Colonic mucosa (tissue), 4 donors: ENCODE data around the gene FCRL4. TPM values are rescaled to one million over a fixed set of nuclear protein-coding genes. Genes with fewer than 3 reads are reported as not detected.

Experiments used
- DNase-seq: peaks from one replicate; pipeline ENCODE4 v3.0.0-alpha.2; 2020
- H3K27ac ChIP-seq: fragments of 200-600 bp; one replicate; pipeline ENCODE4 v1.8.0; 2021
- H3K27me3 ChIP-seq: fragments of 200-600 bp; one replicate; pipeline ENCODE4 v1.8.0; 2021
- H3K36me3 ChIP-seq: fragments of 200-600 bp; one replicate; pipeline ENCODE4 v1.8.0; 2021
- H3K4me1 ChIP-seq: fragments of 200-600 bp; one replicate; pipeline ENCODE4 v1.8.0; 2021; ENCODE audit warnings: mild to moderate bottlenecking
- H3K4me3 ChIP-seq: fragments of 200-600 bp; one replicate; pipeline ENCODE4 v1.8.0; 2021
- H3K9ac ChIP-seq, 2 donors: one replicate each; pipeline ENCODE4 v1.7.0; 2013; ENCODE audit warnings: control low read depth in 2 of 2, low read depth in 2 of 2, low read length in 2 of 2
- H3K9me3 ChIP-seq: fragments of 200-600 bp; one replicate; pipeline ENCODE4 v1.8.0; 2021
- intact Hi-C: fragments of 100-400 bp; cut with DNase I; formaldehyde crosslinking; loops from one replicate; pipeline ENCODE4 v1.14.1; 2022
- total RNA-seq, 2 donors: library from RNA; stranded (reverse); fragmentation: NEBNext Ultra II Directional in 1 of 2; extraction: Animal tissue kit (Norgen Biotek cat#: 25700) in 1 of 2; gene quantifications; one replicate each; pipeline ENCODE4 v1.2.1, GENCODE V29; 2021
- TF ChIP-seq, protein P1 (sequence below): fragments of 200-600 bp; IDR thresholded peaks from one replicate; pipeline ENCODE4 v1.8.0; 2022; ENCODE audit warnings: antibody characterized with exemption, mild to moderate bottlenecking
- donor health status: healthy.
- donor health status: DM: no; HTN: no; CAD: no.
- donor health status: DM: no; HTN: no; CAD: no.

FCRL4 gene
- total RNA-seq, 2 donors from 2014 or later, result not detected

GRCh38 chr1:157626099-157626498 lies 28.2 kb upstream of the FCRL4 start:
- Histone ChIP-seq H3K9me3 (no peaks in the 10 kb centered on the region), H3K36me3 (no peaks in the 10 kb centered on the region), H3K27ac (no peak overlapping the region), H3K4me3 (no peak overlapping the region), H3K4me1 (no peaks in the 10 kb centered on the region), H3K27me3 (no peaks in the 10 kb centered on the region), H3K9ac (no peak overlapping the region)
- TF ChIP-seq, protein P1, sequence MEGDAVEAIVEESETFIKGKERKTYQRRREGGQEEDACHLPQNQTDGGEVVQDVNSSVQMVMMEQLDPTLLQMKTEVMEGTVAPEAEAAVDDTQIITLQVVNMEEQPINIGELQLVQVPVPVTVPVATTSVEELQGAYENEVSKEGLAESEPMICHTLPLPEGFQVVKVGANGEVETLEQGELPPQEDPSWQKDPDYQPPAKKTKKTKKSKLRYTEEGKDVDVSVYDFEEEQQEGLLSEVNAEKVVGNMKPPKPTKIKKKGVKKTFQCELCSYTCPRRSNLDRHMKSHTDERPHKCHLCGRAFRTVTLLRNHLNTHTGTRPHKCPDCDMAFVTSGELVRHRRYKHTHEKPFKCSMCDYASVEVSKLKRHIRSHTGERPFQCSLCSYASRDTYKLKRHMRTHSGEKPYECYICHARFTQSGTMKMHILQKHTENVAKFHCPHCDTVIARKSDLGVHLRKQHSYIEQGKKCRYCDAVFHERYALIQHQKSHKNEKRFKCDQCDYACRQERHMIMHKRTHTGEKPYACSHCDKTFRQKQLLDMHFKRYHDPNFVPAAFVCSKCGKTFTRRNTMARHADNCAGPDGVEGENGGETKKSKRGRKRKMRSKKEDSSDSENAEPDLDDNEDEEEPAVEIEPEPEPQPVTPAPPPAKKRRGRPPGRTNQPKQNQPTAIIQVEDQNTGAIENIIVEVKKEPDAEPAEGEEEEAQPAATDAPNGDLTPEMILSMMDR, result peak; percentile 19
- DNase-seq, result peak; percentile 31
- intact Hi-C loops, result no loop called here

DNA sequence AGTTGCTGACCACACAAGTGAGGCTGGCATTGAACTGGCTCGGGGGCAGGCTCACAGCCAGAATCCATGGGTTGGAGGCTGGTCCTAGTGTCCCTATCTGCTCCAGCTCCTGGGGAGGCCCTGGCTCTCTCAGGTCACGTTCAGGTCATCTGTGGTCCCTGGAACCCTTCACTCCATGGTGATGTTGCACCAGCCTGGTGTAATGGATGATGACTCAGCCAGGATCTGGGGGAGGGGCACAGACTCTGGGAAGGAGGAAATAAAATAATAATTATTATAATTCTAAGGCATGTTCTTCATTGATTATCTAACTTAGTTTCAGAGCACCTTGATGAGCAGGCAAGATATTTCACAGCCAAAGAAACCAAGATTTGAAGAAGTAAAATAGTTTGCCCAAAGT lies 26.6 kb upstream of the FCRL4 start:
- no peak overlapping the region for H3K27ac ChIP-seq
- intact Hi-C loops, result no loop called here
- H3K36me3 ChIP-seq, result no peaks in the 10 kb centered on the region
- H3K9ac ChIP-seq, result no peak overlapping the region
- H3K27me3 ChIP-seq, result no peaks in the 10 kb centered on the region
- H3K4me3 ChIP-seq, result no peak overlapping the region
- H3K4me1 ChIP-seq, result no peaks in the 10 kb centered on the region
- TF ChIP-seq, protein P1, result no peak
- no peaks in the 10 kb centered on the region for H3K9me3 ChIP-seq
- no peak for DNase-seq

GRCh38 chr1:157622471-157622870 lies 24.6 kb upstream of the FCRL4 start:
- H3K9ac ChIP-seq, result no peak overlapping the region
- no peaks in the 10 kb centered on the region for H3K4me1 ChIP-seq
- H3K27me3 ChIP-seq, result no peaks in the 10 kb centered on the region
- H3K4me3 ChIP-seq, result no peak overlapping the region
- no peak overlapping the region for H3K27ac ChIP-seq
- TF ChIP-seq, protein P1, result no peak
- intact Hi-C loops, result no loop called here
- H3K9me3 ChIP-seq, result no peaks in the 10 kb centered on the region
- DNase-seq, result no peak
- H3K36me3 ChIP-seq, result no peaks in the 10 kb centered on the region

DNA sequence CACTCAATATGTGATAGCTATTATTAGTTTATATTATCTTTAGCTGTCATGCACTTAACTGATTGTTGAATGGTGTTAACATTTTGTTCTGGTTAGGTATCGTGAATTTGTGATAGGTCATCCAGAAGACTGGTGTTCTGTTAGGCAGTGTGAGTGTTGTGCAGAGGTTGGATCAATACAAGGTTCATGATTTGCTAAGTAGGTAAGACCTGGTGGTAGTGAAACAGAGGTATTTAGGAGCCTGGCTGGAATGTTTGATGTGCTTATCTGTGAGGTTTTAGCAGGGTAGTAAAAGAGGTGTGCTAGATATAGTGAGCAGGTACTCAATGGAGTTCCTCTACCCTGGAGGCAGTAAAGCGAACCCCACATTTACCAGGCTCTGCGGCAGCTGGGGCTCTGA lies 20.3 kb upstream of the FCRL4 start:
- H3K9ac ChIP-seq, result no peak overlapping the region
- no peaks in the 10 kb centered on the region for H3K4me1 ChIP-seq
- no peaks in the 10 kb centered on the region for H3K27me3 ChIP-seq
- TF ChIP-seq, protein P1, result no peak
- H3K9me3 ChIP-seq, result no peaks in the 10 kb centered on the region
- intact Hi-C loops, result no loop called here
- H3K36me3 ChIP-seq, result no peaks in the 10 kb centered on the region
- no peak overlapping the region for H3K27ac ChIP-seq
- DNase-seq, result no peak
- H3K4me3 ChIP-seq, result no peak overlapping the region

- TF ChIP-seq, protein P1, result no peak
These were observed 2.4 kb upstream of the FCRL4 start for GRCh38 chr1:157600236-157600635.

DNA sequence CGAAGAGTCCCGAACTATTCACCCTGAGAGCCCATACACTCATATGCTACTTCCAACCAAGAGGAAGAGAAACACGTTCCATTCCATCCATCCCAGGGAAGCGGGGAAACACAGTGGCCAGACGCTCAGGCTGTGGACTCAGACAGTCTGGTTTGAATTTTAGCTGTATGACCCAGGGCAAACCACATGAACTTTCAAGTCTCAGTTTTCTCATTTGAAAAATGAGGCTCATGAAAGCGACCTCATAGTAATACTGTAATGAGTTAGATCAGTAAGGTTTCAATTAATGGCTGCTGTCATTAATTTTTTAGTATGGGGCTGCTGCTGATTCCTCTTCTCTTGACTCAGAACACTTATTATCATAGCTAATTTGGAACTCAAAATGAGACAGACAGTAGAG lies 1.5 kb downstream of the FCRL4 start:
- no peak overlapping the region for H3K4me3 ChIP-seq
- no peaks in the 10 kb centered on the region for H3K4me1 ChIP-seq
- intact Hi-C loops, result no loop called here
- H3K36me3 ChIP-seq, result no peaks in the 10 kb centered on the region
- H3K27ac ChIP-seq, result no peak overlapping the region
- H3K9me3 ChIP-seq, result no peaks in the 10 kb centered on the region
- DNase-seq, result no peak
- TF ChIP-seq, protein P1, result no peak
- H3K9ac ChIP-seq, result no peak overlapping the region
- H3K27me3 ChIP-seq, result no peaks in the 10 kb centered on the region

More at GRCh38 chr1:157600236-157600635, 2.4 kb upstream of the FCRL4 start:
- Histone ChIP-seq H3K9me3 (no peaks in the 10 kb centered on the region), H3K9ac (no peak overlapping the region), H3K4me3 (no peak overlapping the region), H3K4me1 (no peaks in the 10 kb centered on the region), H3K36me3 (no peaks in the 10 kb centered on the region), H3K27me3 (no peaks in the 10 kb centered on the region), H3K27ac (no peak overlapping the region)
- no peak for DNase-seq
- intact Hi-C loops, result no loop called here
